Measurements from ENCODE around the gene PLXNB2. TPM values are rescaled to one million over a fixed set of nuclear protein-coding genes. Genes with fewer than 3 reads are reported as not detected.

The PLXNB2 gene
- polyA plus RNA-seq, 1 of the 3 experiments (the other 2 are of a cell fraction): 108 TPM

DNA sequence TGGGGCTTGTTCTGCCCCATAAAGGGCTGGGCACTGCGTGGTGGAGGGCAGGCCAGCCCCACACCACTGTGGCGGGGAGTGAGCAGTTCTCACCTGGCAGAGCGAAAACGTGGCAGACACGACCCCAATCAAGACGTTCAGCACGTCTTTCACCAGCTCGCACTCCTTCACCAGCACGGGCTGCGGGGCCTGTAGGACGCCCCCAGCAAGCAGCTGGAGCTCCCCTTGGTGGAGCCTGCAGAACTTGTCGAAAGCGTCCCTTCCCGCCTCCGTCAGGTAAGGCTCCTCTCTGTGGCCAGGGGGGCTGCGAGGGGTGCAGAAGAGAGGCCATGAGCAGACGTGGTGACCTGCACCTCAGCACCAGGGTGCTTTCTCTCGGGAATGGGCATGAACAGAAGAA is 74.2 kb downstream of the PLXNB2 start:
- Histone ChIP-seq H3K36me3 (replicated peaks in 1 of 2; ENCODE audit: control insufficient read depth in 1 of 2, insufficient read depth in 2 of 2, low read length in 1 of 2) (peaks cover 4 to 8% of the 10 kb centered on the region in 2 experiments), H3K4me3 (ENCODE audit: low read depth in 2 of 2, low read length in 1 of 2) (no peak overlapping the region), H3K79me2 (ENCODE audit: insufficient read depth) (peaks cover 48% of the 10 kb centered on the region), H3K9me2 (no peaks in the 10 kb centered on the region), H2AFZ (ENCODE audit: low read depth) (no peak overlapping the region), H3K9ac (no peak overlapping the region), H3K27ac (ENCODE audit: low read depth in 2 of 2, low read length in 1 of 2) (no peak overlapping the region), H3K9me3 (no peaks in the 10 kb centered on the region), H3F3A (replicated peaks; ENCODE audit: insufficient read depth) (peaks cover 11% of the 10 kb centered on the region), H3K4me1 (ENCODE audit: control insufficient read depth in 1 of 2, insufficient read depth in 2 of 2, low read depth in 1 of 2, low read length in 1 of 2) (no peaks in the 10 kb centered on the region), H3K27me3 (ENCODE audit: insufficient read depth) (no peaks in the 10 kb centered on the region), H4K20me1 (ENCODE audit: insufficient read depth) (peaks cover 27% of the 10 kb centered on the region; the same call in 1 of the 2 replicates), H3K4me2 (no peak overlapping the region)
- WGBS (ENCODE audit: low lambda C conversion rate): 98% methylated on average over 15 of the region's 18 CpGs
- POLR2A ChIA-PET: no interaction called here
- no peak for DNase-seq
- CTCF ChIA-PET: interaction anchor here (1.0 to 2.7 kb wide), 5 partner anchors 8 to 388 kb away, joined by 3 to 19 read pairs (median 3); no protein-coding TSS in a partner anchor
- no peak for TF ChIP-seq SIN3A (IDR thresholded peaks at IDR 0.05; ENCODE audit: borderline replicate concordance, low read depth, low read length)
- no peak for TF ChIP-seq JUND (IDR thresholded peaks at IDR 0.05)
- TF ChIP-seq, protein P1, sequence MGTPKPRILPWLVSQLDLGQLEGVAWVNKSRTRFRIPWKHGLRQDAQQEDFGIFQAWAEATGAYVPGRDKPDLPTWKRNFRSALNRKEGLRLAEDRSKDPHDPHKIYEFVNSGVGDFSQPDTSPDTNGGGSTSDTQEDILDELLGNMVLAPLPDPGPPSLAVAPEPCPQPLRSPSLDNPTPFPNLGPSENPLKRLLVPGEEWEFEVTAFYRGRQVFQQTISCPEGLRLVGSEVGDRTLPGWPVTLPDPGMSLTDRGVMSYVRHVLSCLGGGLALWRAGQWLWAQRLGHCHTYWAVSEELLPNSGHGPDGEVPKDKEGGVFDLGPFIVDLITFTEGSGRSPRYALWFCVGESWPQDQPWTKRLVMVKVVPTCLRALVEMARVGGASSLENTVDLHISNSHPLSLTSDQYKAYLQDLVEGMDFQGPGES (IDR thresholded peaks at IDR 0.05; ENCODE audit: low read depth, low read length): no peak
- no peak for TF ChIP-seq YY1 (IDR thresholded peaks at IDR 0.05; ENCODE audit: low read depth)
- no peak for TF ChIP-seq TAF1 (IDR thresholded peaks at IDR 0.05; ENCODE audit: borderline replicate concordance, low read depth, low read length)
- no peak for TF ChIP-seq MXI1 (IDR thresholded peaks at IDR 0.05; ENCODE audit: low read depth, low read length)
- no peak for TF ChIP-seq POLR2AphosphoS5 (IDR thresholded peaks at IDR 0.05; ENCODE audit: low read depth, low read length)
- no peak for TF ChIP-seq NFIC (IDR thresholded peaks at IDR 0.05; ENCODE audit: borderline replicate concordance)
- TF ChIP-seq, protein P2, sequence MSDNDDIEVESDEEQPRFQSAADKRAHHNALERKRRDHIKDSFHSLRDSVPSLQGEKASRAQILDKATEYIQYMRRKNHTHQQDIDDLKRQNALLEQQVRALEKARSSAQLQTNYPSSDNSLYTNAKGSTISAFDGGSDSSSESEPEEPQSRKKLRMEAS (IDR thresholded peaks at IDR 0.05; ENCODE audit: low read depth): no peak
- TF ChIP-seq FOXM1 (IDR thresholded peaks at IDR 0.05; ENCODE audit: low read depth): no peak
- TF ChIP-seq, protein P3, sequence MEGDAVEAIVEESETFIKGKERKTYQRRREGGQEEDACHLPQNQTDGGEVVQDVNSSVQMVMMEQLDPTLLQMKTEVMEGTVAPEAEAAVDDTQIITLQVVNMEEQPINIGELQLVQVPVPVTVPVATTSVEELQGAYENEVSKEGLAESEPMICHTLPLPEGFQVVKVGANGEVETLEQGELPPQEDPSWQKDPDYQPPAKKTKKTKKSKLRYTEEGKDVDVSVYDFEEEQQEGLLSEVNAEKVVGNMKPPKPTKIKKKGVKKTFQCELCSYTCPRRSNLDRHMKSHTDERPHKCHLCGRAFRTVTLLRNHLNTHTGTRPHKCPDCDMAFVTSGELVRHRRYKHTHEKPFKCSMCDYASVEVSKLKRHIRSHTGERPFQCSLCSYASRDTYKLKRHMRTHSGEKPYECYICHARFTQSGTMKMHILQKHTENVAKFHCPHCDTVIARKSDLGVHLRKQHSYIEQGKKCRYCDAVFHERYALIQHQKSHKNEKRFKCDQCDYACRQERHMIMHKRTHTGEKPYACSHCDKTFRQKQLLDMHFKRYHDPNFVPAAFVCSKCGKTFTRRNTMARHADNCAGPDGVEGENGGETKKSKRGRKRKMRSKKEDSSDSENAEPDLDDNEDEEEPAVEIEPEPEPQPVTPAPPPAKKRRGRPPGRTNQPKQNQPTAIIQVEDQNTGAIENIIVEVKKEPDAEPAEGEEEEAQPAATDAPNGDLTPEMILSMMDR (IDR thresholded peaks at IDR 0.05): no peak
- TF ChIP-seq, protein P4, sequence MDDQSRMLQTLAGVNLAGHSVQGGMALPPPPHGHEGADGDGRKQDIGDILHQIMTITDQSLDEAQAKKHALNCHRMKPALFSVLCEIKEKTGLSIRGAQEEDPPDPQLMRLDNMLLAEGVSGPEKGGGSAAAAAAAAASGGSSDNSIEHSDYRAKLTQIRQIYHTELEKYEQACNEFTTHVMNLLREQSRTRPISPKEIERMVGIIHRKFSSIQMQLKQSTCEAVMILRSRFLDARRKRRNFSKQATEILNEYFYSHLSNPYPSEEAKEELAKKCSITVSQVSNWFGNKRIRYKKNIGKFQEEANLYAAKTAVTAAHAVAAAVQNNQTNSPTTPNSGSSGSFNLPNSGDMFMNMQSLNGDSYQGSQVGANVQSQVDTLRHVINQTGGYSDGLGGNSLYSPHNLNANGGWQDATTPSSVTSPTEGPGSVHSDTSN (IDR thresholded peaks at IDR 0.05): no peak
- no peak for TF ChIP-seq NRF1 (IDR thresholded peaks at IDR 0.05; ENCODE audit: low read depth, low read length)
- TF ChIP-seq ELF1 (IDR thresholded peaks at IDR 0.05): no peak

Data from SK-N-SH (cell line).